GM23338 (cell line): ENCODE data around the gene CACNA2D3. TPM values are rescaled to one million over a fixed set of nuclear protein-coding genes. Genes with fewer than 3 reads are reported as not detected.

Experiments
- ATAC-seq: fragments of 200-7000 bp; cut with Tn5 transposase; 3 replicates; pipeline ENCODE4 v1.9.1; 2020
- DNase-seq: peaks from one replicate; pipeline ENCODE4 v3.0.0-alpha.2; 2015; ENCODE audit warnings: low spot score
- H2AFZ ChIP-seq: fragments of 200-600 bp; sonication (generic); 2 replicates; pipeline ENCODE4 v1.8.0; 2016; ENCODE audit warnings: antibody characterized with exemption, mild to moderate bottlenecking, moderate library complexity
- H3F3A ChIP-seq: fragments of 200-600 bp; sonication (generic); replicated peaks from 2 replicates; pipeline ENCODE4 v1.8.0; 2017; ENCODE audit warnings: antibody characterized with exemption, mixed run types, low read depth
- H3K27ac ChIP-seq: fragments of 200-600 bp; sonication (generic); 2 replicates; pipeline ENCODE4 v1.6.1; 2016; ENCODE audit warnings: low read depth
- H3K27me3 ChIP-seq: fragments of 200-600 bp; sonication (generic); 2 replicates; pipeline ENCODE4 v1.8.0; 2016; ENCODE audit warnings: mild to moderate bottlenecking, mixed run types, moderate library complexity; ENCODE audit not compliant: insufficient read depth
- H3K36me3 ChIP-seq: fragments of 200-600 bp; sonication (generic); 2 replicates; pipeline ENCODE4 v1.8.0; 2016; ENCODE audit warnings: mild to moderate bottlenecking; ENCODE audit not compliant: insufficient read depth
- H3K4me1 ChIP-seq: fragments of 200-600 bp; sonication (generic); 2 replicates; pipeline ENCODE4 v1.8.0; 2016; ENCODE audit warnings: mild to moderate bottlenecking, moderate library complexity; ENCODE audit not compliant: insufficient read depth
- H3K4me2 ChIP-seq: fragments of 200-600 bp; sonication (generic); 2 replicates; pipeline ENCODE4 v1.7.1; 2017; ENCODE audit warnings: mixed run types
- H3K4me3 ChIP-seq: fragments of 200-600 bp; sonication (generic); 2 replicates; pipeline ENCODE4 v1.6.1; 2016; ENCODE audit warnings: mixed run types
- H3K79me2 ChIP-seq: fragments of 200-600 bp; sonication (generic); replicated peaks from 2 replicates; pipeline ENCODE4 v1.8.0; 2017; ENCODE audit warnings: mild to moderate bottlenecking; ENCODE audit not compliant: insufficient read depth
- H3K9me2 ChIP-seq: fragments of 200-600 bp; sonication (generic); 2 replicates; pipeline ENCODE4 v1.8.0; 2017; ENCODE audit not compliant: insufficient read depth
- H4K20me1 ChIP-seq: fragments of 200-600 bp; sonication (generic); replicated peaks from 2 replicates; pipeline ENCODE4 v1.8.0; 2017; ENCODE audit warnings: mild to moderate bottlenecking; ENCODE audit not compliant: insufficient read depth
- H3K27ac Mint-ChIP-seq: 2 replicates; pipeline ENCODE4 v1.8.0; 2020; ENCODE audit warnings: inconsistent platforms, mild to moderate bottlenecking, moderate library complexity, mixed read lengths
- H3K27me3 Mint-ChIP-seq: 3 replicates; pipeline ENCODE4 v1.8.0; 2022; ENCODE audit warnings: low read depth, mild to moderate bottlenecking, moderate library complexity, mixed read lengths, inconsistent platforms; ENCODE audit not compliant: insufficient read depth, poor library complexity
- H3K36me3 Mint-ChIP-seq: 3 replicates; pipeline ENCODE4 v1.8.0; 2021; ENCODE audit warnings: low read depth, mild to moderate bottlenecking, inconsistent platforms, moderate library complexity, mixed read lengths
- H3K4me1 Mint-ChIP-seq: 3 replicates; pipeline ENCODE4 v1.8.0; 2020; ENCODE audit warnings: mild to moderate bottlenecking, inconsistent platforms, mixed read lengths
- H3K4me3 Mint-ChIP-seq: 3 replicates; pipeline ENCODE4 v1.8.0; 2021; ENCODE audit warnings: moderate library complexity, mild to moderate bottlenecking, inconsistent platforms, mixed read lengths
- H3K9me3 Mint-ChIP-seq: 3 replicates; pipeline ENCODE4 v1.8.0; 2020; ENCODE audit warnings: moderate library complexity, mild to moderate bottlenecking, inconsistent platforms, mixed read lengths
- CREB1 ChIP-seq: fragments of 250-450 bp; sonication (Bioruptor Pico); IDR thresholded peaks from 2 replicates; pipeline ENCODE4 v1.5.0; 2020; ENCODE audit warnings: low read depth, mild to moderate bottlenecking, moderate library complexity
- EZH2 ChIP-seq: fragments of 200-600 bp; sonication (generic); IDR thresholded peaks from one replicate; pipeline ENCODE4 v1.8.0; 2017; ENCODE audit warnings: antibody characterized with exemption, mild to moderate bottlenecking, low read depth; ENCODE audit not compliant: unreplicated experiment
- EZH2phosphoT487 ChIP-seq: fragments of 200-600 bp; sonication (generic); IDR thresholded peaks from one replicate; pipeline ENCODE4 v1.8.1; 2018; ENCODE audit warnings: antibody characterized with exemption; ENCODE audit not compliant: unreplicated experiment
- JUNB ChIP-seq: IDR thresholded peaks from one replicate; pipeline ENCODE4 v1.6.1; 2016; ENCODE audit warnings: antibody characterized with exemption; ENCODE audit not compliant: unreplicated experiment
- NANOG ChIP-seq: IDR thresholded peaks from 2 replicates; pipeline ENCODE4 v1.6.1; 2016; ENCODE audit warnings: antibody characterized with exemption, borderline replicate concordance
- POLR2AphosphoS5 ChIP-seq: IDR thresholded peaks from 2 replicates; pipeline ENCODE4 v1.6.1; 2016; ENCODE audit warnings: antibody characterized with exemption, low read depth
- STAT1 ChIP-seq: IDR thresholded peaks from one replicate; pipeline ENCODE4 v1.6.1; 2016; ENCODE audit warnings: antibody characterized with exemption; ENCODE audit not compliant: unreplicated experiment
- ZNF114 ChIP-seq: fragments of 250-450 bp; sonication (Bioruptor Pico); IDR thresholded peaks from 2 replicates; pipeline ENCODE4 v1.5.0; 2020; ENCODE audit warnings: mild to moderate bottlenecking, moderate library complexity
- polyA plus RNA-seq: library from polyadenylated mRNA; unstranded; fragments of >200 nt; fragmentation: Nextera tagmentation; extraction: Ambion mirVana; gene quantifications from 2 replicates; pipeline ENCODE4 v1.2.1, GENCODE V29; 2016
- total RNA-seq: library from RNA; depleted of rRNA; stranded (reverse); fragments of >200 nt; shearing (Covaris generic); gene quantifications from 2 replicates; pipeline ENCODE4 v1.2.3, GENCODE V29; 2014
- TF ChIP-seq, protein P1 (sequence below): IDR thresholded peaks from 2 replicates; pipeline ENCODE4 v1.6.1; 2016; ENCODE audit warnings: antibody characterized with exemption
- TF ChIP-seq, protein P2 (sequence below), 2 experiments: fragments of 200-600 bp in 1 of 2; sonication (generic) in 1 of 2; conservative IDR thresholded peaks; 2 replicates each; pipeline versions ENCODE4 v1.5.1 to v1.6.1; 2016 to 2017; ENCODE audit warnings: antibody characterized with exemption in 2 of 2, low read depth in 2 of 2, mild to moderate bottlenecking in 2 of 2, moderate library complexity in 1 of 2
- TF ChIP-seq, protein P3 (sequence below): fragments of 250-450 bp; sonication (Bioruptor Pico); IDR thresholded peaks from 2 replicates; pipeline ENCODE4 v1.5.0; 2020; ENCODE audit warnings: mild to moderate bottlenecking, moderate library complexity

CACNA2D3 gene
- total and polyA plus RNA-seq, 2 experiments from 2014 or later: 2.2 to 2.3 TPM

DNA sequence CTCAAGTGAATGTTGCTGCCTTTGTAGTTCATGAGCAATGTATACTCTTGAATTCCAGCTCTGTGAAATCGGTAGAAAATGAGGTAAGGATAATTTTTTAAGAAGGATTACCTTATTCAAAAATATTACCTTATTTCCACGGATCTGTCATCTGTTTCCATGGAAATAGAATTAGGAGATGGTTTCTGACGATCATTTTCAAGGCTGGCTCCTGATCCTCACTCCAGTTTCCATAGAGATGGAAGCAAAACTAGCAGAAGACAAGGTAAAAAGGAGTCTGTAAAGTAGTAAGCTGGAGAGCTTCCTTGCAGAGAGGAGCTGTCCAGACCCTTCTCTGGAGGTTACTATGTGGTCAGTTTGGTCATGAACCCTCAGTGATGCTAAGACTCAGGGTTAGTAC is 55.5 kb downstream of the CACNA2D3 start:
- H3K4me2 ChIP-seq: no peak overlapping the region
- Mint-ChIP-seq H3K9me3 (no peaks in the 10 kb centered on the region; the same call in 2 of the 3 replicates), H3K4me3 (no peak overlapping the region), H3K36me3 (no peaks in the 10 kb centered on the region), H3K27me3 (peaks cover 2% of the 10 kb centered on the region), H3K27ac (no peak overlapping the region), H3K4me1 (peaks cover 10% of the 10 kb centered on the region)
- no peak overlapping the region for H3K27ac ChIP-seq
- H3F3A ChIP-seq: no peaks in the 10 kb centered on the region
- no peak overlapping the region for H3K4me3 ChIP-seq
- H3K27me3 ChIP-seq: no peaks in the 10 kb centered on the region
- ATAC-seq: no peak
- H4K20me1 ChIP-seq: no peaks in the 10 kb centered on the region
- no peaks in the 10 kb centered on the region; the same call in none of the 2 replicates for H3K9me2 ChIP-seq
- TF ChIP-seq NANOG (no peak), EZH2 (no peak)
- TF ChIP-seq, protein P1, sequence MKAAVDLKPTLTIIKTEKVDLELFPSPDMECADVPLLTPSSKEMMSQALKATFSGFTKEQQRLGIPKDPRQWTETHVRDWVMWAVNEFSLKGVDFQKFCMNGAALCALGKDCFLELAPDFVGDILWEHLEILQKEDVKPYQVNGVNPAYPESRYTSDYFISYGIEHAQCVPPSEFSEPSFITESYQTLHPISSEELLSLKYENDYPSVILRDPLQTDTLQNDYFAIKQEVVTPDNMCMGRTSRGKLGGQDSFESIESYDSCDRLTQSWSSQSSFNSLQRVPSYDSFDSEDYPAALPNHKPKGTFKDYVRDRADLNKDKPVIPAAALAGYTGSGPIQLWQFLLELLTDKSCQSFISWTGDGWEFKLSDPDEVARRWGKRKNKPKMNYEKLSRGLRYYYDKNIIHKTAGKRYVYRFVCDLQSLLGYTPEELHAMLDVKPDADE: no peak
- H3K36me3 ChIP-seq: no peaks in the 10 kb centered on the region
- H2AFZ ChIP-seq: no peak overlapping the region
- no peak for DNase-seq
- no peaks in the 10 kb centered on the region for H3K79me2 ChIP-seq
- H3K4me1 ChIP-seq: 0 out of 2 replicates have a peak, but pooled peaks cover 8% of the 10 kb centered on the region

DNA sequence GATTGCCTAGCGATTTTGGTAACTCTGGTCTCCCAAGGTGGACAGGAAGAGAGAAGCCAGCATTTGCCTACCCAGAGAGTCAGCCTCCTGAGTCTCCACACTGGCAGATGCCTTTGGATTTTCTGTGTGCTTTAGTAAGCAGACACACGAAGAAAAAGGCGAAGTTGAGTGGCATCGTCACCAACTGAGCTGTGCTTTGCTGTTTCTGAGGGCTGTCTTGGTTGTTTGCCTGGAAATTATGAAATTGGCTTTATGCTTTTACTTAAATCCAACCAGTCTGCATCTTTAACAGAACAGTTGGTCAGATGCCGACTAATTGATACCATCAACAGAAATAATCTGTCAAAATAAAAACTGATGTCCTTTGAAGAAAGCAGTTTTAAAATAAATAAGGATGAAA is 56.0 kb downstream of the CACNA2D3 start:
- Mint-ChIP-seq H3K4me3 (no peak overlapping the region), H3K4me1 (peaks cover 10% of the 10 kb centered on the region), H3K27ac (no peak overlapping the region), H3K36me3 (no peaks in the 10 kb centered on the region), H3K27me3 (peaks cover 2% of the 10 kb centered on the region), H3K9me3 (no peaks in the 10 kb centered on the region; the same call in 2 of the 3 replicates)
- ATAC-seq (no peak), DNase-seq (no peak)
- no peaks in the 10 kb centered on the region for H3K79me2 ChIP-seq
- H3K27ac ChIP-seq: no peak overlapping the region
- H3K9me2 ChIP-seq: no peaks in the 10 kb centered on the region; the same call in none of the 2 replicates
- H3K27me3 ChIP-seq: no peaks in the 10 kb centered on the region
- no peaks in the 10 kb centered on the region for H4K20me1 ChIP-seq
- H3F3A ChIP-seq: no peaks in the 10 kb centered on the region
- H3K4me3 ChIP-seq: no peak overlapping the region
- 0 out of 2 replicates have a peak, but pooled peaks cover 8% of the 10 kb centered on the region for H3K4me1 ChIP-seq
- H2AFZ ChIP-seq: no peak overlapping the region
- H3K36me3 ChIP-seq: no peaks in the 10 kb centered on the region
- no peak overlapping the region for H3K4me2 ChIP-seq
- TF ChIP-seq ZNF114 (no peak), STAT1 (no peak), JUNB (no peak), EZH2phosphoT487 (no peak), CREB1 (CRISPR knock-in tag) (no peak), POLR2AphosphoS5 (no peak)
- TF ChIP-seq, protein P2, sequence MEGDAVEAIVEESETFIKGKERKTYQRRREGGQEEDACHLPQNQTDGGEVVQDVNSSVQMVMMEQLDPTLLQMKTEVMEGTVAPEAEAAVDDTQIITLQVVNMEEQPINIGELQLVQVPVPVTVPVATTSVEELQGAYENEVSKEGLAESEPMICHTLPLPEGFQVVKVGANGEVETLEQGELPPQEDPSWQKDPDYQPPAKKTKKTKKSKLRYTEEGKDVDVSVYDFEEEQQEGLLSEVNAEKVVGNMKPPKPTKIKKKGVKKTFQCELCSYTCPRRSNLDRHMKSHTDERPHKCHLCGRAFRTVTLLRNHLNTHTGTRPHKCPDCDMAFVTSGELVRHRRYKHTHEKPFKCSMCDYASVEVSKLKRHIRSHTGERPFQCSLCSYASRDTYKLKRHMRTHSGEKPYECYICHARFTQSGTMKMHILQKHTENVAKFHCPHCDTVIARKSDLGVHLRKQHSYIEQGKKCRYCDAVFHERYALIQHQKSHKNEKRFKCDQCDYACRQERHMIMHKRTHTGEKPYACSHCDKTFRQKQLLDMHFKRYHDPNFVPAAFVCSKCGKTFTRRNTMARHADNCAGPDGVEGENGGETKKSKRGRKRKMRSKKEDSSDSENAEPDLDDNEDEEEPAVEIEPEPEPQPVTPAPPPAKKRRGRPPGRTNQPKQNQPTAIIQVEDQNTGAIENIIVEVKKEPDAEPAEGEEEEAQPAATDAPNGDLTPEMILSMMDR (conservative IDR thresholded peaks at IDR 0.05; ENCODE audit: low read depth in 2 of 2): no peak
- TF ChIP-seq, protein P3, sequence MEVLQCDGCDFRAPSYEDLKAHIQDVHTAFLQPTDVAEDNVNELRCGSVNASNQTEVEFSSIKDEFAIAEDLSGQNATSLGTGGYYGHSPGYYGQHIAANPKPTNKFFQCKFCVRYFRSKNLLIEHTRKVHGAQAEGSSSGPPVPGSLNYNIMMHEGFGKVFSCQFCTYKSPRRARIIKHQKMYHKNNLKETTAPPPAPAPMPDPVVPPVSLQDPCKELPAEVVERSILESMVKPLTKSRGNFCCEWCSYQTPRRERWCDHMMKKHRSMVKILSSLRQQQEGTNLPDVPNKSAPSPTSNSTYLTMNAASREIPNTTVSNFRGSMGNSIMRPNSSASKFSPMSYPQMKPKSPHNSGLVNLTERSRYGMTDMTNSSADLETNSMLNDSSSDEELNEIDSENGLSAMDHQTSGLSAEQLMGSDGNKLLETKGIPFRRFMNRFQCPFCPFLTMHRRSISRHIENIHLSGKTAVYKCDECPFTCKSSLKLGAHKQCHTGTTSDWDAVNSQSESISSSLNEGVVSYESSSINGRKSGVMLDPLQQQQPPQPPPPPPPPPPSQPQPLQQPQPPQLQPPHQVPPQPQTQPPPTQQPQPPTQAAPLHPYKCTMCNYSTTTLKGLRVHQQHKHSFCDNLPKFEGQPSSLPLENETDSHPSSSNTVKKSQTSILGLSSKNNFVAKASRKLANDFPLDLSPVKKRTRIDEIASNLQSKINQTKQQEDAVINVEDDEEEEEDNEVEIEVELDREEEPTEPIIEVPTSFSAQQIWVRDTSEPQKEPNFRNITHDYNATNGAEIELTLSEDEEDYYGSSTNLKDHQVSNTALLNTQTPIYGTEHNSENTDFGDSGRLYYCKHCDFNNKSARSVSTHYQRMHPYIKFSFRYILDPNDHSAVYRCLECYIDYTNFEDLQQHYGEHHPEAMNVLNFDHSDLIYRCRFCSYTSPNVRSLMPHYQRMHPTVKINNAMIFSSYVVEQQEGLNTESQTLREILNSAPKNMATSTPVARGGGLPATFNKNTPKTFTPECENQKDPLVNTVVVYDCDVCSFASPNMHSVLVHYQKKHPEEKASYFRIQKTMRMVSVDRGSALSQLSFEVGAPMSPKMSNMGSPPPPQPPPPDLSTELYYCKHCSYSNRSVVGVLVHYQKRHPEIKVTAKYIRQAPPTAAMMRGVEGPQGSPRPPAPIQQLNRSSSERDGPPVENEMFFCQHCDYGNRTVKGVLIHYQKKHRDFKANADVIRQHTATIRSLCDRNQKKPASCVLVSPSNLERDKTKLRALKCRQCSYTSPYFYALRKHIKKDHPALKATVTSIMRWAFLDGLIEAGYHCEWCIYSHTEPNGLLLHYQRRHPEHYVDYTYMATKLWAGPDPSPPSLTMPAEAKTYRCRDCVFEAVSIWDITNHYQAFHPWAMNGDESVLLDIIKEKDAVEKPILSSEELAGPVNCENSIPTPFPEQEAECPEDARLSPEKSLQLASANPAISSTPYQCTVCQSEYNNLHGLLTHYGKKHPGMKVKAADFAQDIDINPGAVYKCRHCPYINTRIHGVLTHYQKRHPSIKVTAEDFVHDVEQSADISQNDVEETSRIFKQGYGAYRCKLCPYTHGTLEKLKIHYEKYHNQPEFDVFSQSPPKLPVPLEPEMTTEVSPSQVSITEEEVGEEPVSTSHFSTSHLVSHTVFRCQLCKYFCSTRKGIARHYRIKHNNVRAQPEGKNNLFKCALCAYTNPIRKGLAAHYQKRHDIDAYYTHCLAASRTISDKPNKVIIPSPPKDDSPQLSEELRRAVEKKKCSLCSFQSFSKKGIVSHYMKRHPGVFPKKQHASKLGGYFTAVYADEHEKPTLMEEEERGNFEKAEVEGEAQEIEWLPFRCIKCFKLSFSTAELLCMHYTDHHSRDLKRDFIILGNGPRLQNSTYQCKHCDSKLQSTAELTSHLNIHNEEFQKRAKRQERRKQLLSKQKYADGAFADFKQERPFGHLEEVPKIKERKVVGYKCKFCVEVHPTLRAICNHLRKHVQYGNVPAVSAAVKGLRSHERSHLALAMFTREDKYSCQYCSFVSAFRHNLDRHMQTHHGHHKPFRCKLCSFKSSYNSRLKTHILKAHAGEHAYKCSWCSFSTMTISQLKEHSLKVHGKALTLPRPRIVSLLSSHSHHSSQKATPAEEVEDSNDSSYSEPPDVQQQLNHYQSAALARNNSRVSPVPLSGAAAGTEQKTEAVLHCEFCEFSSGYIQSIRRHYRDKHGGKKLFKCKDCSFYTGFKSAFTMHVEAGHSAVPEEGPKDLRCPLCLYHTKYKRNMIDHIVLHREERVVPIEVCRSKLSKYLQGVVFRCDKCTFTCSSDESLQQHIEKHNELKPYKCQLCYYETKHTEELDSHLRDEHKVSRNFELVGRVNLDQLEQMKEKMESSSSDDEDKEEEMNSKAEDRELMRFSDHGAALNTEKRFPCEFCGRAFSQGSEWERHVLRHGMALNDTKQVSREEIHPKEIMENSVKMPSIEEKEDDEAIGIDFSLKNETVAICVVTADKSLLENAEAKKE (CRISPR knock-in tag): no peak
- TF ChIP-seq, protein P1: no peak
